ENCODE measurements around the gene GPX2.

GRCh38 chr14:64953310-64953654 is 10.7 kb upstream of the GPX2 start:
- TF ChIP-seq CTCF (IDR thresholded peaks at IDR 0.05; ENCODE audit: low read length) (no peak), EZH2phosphoT487 (IDR thresholded peaks at IDR 0.05; ENCODE audit: low read length) (no peak)

Measured in MM.1S (cell line).